ENCODE data around the gene NLGN4X.

DNA sequence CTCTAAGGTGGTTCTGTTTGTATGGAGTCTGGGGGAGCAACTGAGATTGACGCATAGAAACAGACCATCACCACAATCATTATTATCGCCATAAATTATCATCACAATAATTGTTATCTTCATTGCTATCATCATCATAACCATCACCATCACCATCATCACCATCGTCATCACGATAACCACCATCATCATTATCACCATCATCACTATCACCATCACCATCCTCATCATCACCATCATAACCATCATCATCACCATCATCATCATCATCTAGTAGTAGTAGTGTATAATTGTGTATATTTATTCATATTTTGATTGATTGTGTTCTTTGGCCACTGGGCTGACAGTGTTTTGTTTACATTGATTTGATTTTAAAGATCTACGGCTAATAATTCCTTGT, 95.7 kb downstream of the NLGN4X start:
- TF ChIP-seq, protein P1, sequence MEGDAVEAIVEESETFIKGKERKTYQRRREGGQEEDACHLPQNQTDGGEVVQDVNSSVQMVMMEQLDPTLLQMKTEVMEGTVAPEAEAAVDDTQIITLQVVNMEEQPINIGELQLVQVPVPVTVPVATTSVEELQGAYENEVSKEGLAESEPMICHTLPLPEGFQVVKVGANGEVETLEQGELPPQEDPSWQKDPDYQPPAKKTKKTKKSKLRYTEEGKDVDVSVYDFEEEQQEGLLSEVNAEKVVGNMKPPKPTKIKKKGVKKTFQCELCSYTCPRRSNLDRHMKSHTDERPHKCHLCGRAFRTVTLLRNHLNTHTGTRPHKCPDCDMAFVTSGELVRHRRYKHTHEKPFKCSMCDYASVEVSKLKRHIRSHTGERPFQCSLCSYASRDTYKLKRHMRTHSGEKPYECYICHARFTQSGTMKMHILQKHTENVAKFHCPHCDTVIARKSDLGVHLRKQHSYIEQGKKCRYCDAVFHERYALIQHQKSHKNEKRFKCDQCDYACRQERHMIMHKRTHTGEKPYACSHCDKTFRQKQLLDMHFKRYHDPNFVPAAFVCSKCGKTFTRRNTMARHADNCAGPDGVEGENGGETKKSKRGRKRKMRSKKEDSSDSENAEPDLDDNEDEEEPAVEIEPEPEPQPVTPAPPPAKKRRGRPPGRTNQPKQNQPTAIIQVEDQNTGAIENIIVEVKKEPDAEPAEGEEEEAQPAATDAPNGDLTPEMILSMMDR (IDR thresholded peaks at IDR 0.05): no peak
- no peak for TF ChIP-seq POLR2A (IDR thresholded peaks at IDR 0.05)
